Activated B cell treated with CpG ODN at 0.5 μM for 24 hours (primary cell): ENCODE data around the gene PARG. TPM values are rescaled to one million over a fixed set of nuclear protein-coding genes. Genes with fewer than 3 reads are reported as not detected.
"Not testable (repeated sequence)": the region's sequence is repeated elsewhere in the genome, so short reads cannot be mapped to it uniquely, and the experiment has no call there.

Source experiments
- ATAC-seq: fragments of 200-7000 bp; cut with Tn5 transposase; one replicate; pipeline ENCODE4 v1.10.0; 2021; ENCODE audit warnings: low read depth, mild to moderate bottlenecking, moderate library complexity
- CTCF ChIA-PET: fragments of 350-600 bp; sonication (Branson Sonifier 250); formaldehyde crosslinking; loops from one replicate; lab custom pipeline; 2021; ENCODE audit warnings: antibody characterized with exemption; lab: Charles Lee
- POLR2A ChIA-PET: fragments of 350-600 bp; sonication (Branson Sonifier 250); formaldehyde crosslinking; loops from one replicate; lab custom pipeline; 2021; ENCODE audit warnings: antibody characterized with exemption; lab: Charles Lee
- DNase-seq: peaks from one replicate; pipeline ENCODE4 v3.0.0; 2022
- H3K27ac Mint-ChIP-seq: one replicate; pipeline ENCODE4 v1.8.0; 2020; ENCODE audit warnings: mixed read lengths
- H3K27me3 Mint-ChIP-seq: one replicate; pipeline ENCODE4 v1.8.0; 2021; ENCODE audit warnings: mixed read lengths
- H3K36me3 Mint-ChIP-seq: one replicate; pipeline ENCODE4 v1.8.0; 2021; ENCODE audit warnings: low read depth, mixed read lengths
- H3K4me1 Mint-ChIP-seq: one replicate; pipeline ENCODE4 v1.8.0; 2021; ENCODE audit warnings: mixed read lengths
- H3K4me3 Mint-ChIP-seq: one replicate; pipeline ENCODE4 v1.8.0; 2020; ENCODE audit warnings: mild to moderate bottlenecking, mixed read lengths
- H3K9me3 Mint-ChIP-seq: one replicate; pipeline ENCODE4 v1.8.0; 2020; ENCODE audit warnings: mixed read lengths
- intact Hi-C: fragments of 100-400 bp; cut with micrococcal nuclease; formaldehyde crosslinking; loops from one replicate; pipeline ENCODE4 v1.15.1; 2024
- total RNA-seq: library from RNA; stranded (reverse); gene quantifications from 2 replicates; pipeline ENCODE4 v1.2.3, GENCODE V29; 2022

PARG gene
- total RNA-seq, 1 donor from 2014 or later: 34.8 TPM

DNA sequence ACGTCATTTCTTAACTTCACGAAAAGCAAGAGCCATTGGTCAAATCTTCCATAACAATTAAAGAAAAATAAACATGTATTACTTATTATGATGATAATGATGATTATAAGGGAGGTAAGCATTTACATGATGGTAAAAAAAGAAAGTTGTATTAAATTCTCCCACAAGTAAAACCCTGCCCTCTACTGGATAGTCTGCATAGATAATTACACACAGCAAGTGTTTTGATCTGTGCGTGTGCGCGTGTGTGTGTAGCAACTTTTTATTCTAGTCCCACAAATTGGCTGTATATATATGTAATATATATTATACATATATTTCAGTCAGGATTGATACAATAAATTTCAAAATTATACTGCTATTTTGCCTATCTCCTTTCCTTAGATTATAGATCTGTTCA is 51.8 kb downstream of the PARG start:
- H3K27ac Mint-ChIP-seq, intact Hi-C loops, DNase-seq, CTCF ChIA-PET, H3K4me1 Mint-ChIP-seq, H3K27me3 Mint-ChIP-seq, POLR2A ChIA-PET, H3K9me3 Mint-ChIP-seq, ATAC-seq, H3K4me3 Mint-ChIP-seq: not testable (repeated sequence)
- peaks cover 11% of the 10 kb centered on the region for H3K36me3 Mint-ChIP-seq

DNA sequence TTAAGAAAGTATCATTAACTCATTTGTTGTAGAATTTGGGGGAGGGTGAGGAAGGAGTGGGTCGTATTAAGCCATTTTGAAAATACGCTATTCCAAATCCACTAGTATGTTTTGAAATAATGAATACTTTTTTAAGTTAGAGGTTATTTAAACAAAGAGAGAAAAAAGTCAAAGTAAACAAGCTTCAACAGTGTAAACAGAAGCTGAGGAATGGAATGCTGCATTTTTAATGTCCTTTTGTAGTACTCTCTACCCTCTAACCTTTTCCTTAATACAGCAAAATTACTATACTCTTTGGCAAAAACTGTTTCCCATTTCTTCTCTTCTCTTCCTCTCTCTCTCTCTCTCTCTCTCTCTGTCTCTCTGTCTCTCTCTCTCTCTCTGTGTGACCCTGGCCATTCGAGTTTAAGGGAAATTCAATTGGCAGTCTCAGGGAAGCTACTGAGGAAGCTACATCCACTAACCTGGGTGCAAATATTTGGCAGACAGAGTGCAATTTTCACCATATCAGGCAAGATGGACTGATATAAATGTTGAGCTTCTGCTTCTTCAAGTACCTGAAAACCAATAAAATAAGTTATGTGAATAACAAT is 57.0 kb downstream of the PARG start:
- ATAC-seq, CTCF ChIA-PET, DNase-seq, H3K4me3 Mint-ChIP-seq, H3K27me3 Mint-ChIP-seq, H3K9me3 Mint-ChIP-seq, intact Hi-C loops, H3K4me1 Mint-ChIP-seq, POLR2A ChIA-PET, H3K27ac Mint-ChIP-seq: not testable (repeated sequence)
- peaks cover 12% of the 10 kb centered on the region for H3K36me3 Mint-ChIP-seq

- H3K36me3 Mint-ChIP-seq, H3K27ac Mint-ChIP-seq, H3K9me3 Mint-ChIP-seq, H3K27me3 Mint-ChIP-seq, intact Hi-C loops, H3K4me1 Mint-ChIP-seq, ATAC-seq, DNase-seq, POLR2A ChIA-PET, CTCF ChIA-PET, H3K4me3 Mint-ChIP-seq: not testable (repeated sequence)
These were observed 58.0 kb downstream of the PARG start for GRCh38 chr10:49883852-49884251.

GRCh38 chr10:49882327-49882726 is 59.5 kb downstream of the PARG start:
- peaks cover 13% of the 10 kb centered on the region for H3K36me3 Mint-ChIP-seq
- H3K27ac Mint-ChIP-seq, H3K4me1 Mint-ChIP-seq, H3K27me3 Mint-ChIP-seq, DNase-seq, POLR2A ChIA-PET, intact Hi-C loops, H3K9me3 Mint-ChIP-seq, CTCF ChIA-PET, ATAC-seq, H3K4me3 Mint-ChIP-seq: not testable (repeated sequence)

- CTCF ChIA-PET, H3K27me3 Mint-ChIP-seq, H3K9me3 Mint-ChIP-seq, ATAC-seq, DNase-seq, POLR2A ChIA-PET, H3K4me3 Mint-ChIP-seq, H3K36me3 Mint-ChIP-seq, H3K4me1 Mint-ChIP-seq, H3K27ac Mint-ChIP-seq, intact Hi-C loops: not testable (repeated sequence)
These were observed 69.1 kb downstream of the PARG start for GRCh38 chr10:49872740-49873139.

DNA sequence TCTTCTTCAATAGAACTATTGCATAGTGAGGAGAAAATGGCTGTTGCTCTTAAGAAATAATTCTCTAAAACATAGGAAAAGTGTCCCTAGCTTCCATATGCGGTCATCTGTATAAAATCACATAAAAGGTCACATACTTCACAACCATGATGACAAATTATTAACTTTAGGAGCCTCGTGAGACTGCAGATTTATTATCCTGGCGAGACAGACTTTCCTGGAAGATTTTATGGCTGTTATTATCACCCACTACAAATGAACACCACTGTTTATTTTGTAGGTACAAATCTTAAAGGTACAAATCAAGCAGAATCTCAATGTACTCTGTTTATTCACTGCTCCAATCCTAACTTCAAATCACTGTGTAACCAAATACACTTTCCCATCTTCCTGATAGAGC is 70.4 kb downstream of the PARG start:
- ATAC-seq, intact Hi-C loops, H3K4me1 Mint-ChIP-seq, H3K4me3 Mint-ChIP-seq, H3K9me3 Mint-ChIP-seq, H3K27me3 Mint-ChIP-seq, POLR2A ChIA-PET, H3K36me3 Mint-ChIP-seq, H3K27ac Mint-ChIP-seq, CTCF ChIA-PET, DNase-seq: not testable (repeated sequence)

- intact Hi-C loops, H3K36me3 Mint-ChIP-seq, H3K4me1 Mint-ChIP-seq, POLR2A ChIA-PET, ATAC-seq, H3K9me3 Mint-ChIP-seq, H3K4me3 Mint-ChIP-seq, H3K27me3 Mint-ChIP-seq, DNase-seq, H3K27ac Mint-ChIP-seq, CTCF ChIA-PET: not testable (repeated sequence)
These were observed 81.9 kb downstream of the PARG start for GRCh38 chr10:49859933-49860332.

- intact Hi-C loops, DNase-seq, H3K4me1 Mint-ChIP-seq, H3K27me3 Mint-ChIP-seq, H3K36me3 Mint-ChIP-seq, H3K9me3 Mint-ChIP-seq, ATAC-seq, H3K27ac Mint-ChIP-seq, CTCF ChIA-PET, POLR2A ChIA-PET, H3K4me3 Mint-ChIP-seq: not testable (repeated sequence)
These were observed 83.0 kb downstream of the PARG start for GRCh38 chr10:49858697-49859382.

- H3K9me3 Mint-ChIP-seq, POLR2A ChIA-PET, DNase-seq, H3K27ac Mint-ChIP-seq, ATAC-seq, intact Hi-C loops, H3K4me1 Mint-ChIP-seq, CTCF ChIA-PET, H3K27me3 Mint-ChIP-seq, H3K4me3 Mint-ChIP-seq, H3K36me3 Mint-ChIP-seq: not testable (repeated sequence)
These were observed 92.3 kb downstream of the PARG start for GRCh38 chr10:49849520-49849919.
